WTC11 (cell line): ENCODE data around the gene TOX2. TPM values are rescaled to one million over a fixed set of nuclear protein-coding genes. Genes with fewer than 3 reads are reported as not detected.

Experiments
- ATAC-seq: fragments of 200-7000 bp; cut with Tn5 transposase; 2 replicates; pipeline ENCODE4 v1.10.0; 2021; ENCODE audit warnings: mild to moderate bottlenecking, moderate library complexity
- CTCF ChIA-PET: fragments of 300-600 bp; sonication (Branson Sonifier 250); formaldehyde crosslinking; loops from one replicate; lab custom pipeline; 2021; ENCODE audit warnings: antibody characterized with exemption; lab: Charles Lee
- POLR2A ChIA-PET: fragments of 350-600 bp; sonication (Branson Sonifier 250); formaldehyde crosslinking; loops from one replicate; lab custom pipeline; 2021; ENCODE audit warnings: antibody characterized with exemption; lab: Charles Lee
- DNase-seq: peaks from one replicate; pipeline ENCODE4 v3.0.0; 2021; ENCODE audit warnings: low spot score
- H3K27ac Mint-ChIP-seq: 2 replicates; pipeline ENCODE4 v1.8.0; 2021; ENCODE audit warnings: mixed read lengths
- H3K27me3 Mint-ChIP-seq: 2 replicates; pipeline ENCODE4 v1.8.0; 2021; ENCODE audit warnings: low read depth, mild to moderate bottlenecking, moderate library complexity, mixed read lengths
- H3K36me3 Mint-ChIP-seq: 2 replicates; pipeline ENCODE4 v1.8.0; 2021; ENCODE audit warnings: mixed read lengths
- H3K4me1 Mint-ChIP-seq: 2 replicates; pipeline ENCODE4 v1.8.0; 2022; ENCODE audit warnings: mixed read lengths
- H3K4me3 Mint-ChIP-seq: 2 replicates; pipeline ENCODE4 v1.8.0; 2021; ENCODE audit warnings: mild to moderate bottlenecking, moderate library complexity, mixed read lengths
- H3K9me3 Mint-ChIP-seq: 2 replicates; pipeline ENCODE4 v1.8.0; 2021; ENCODE audit warnings: mixed read lengths
- ARID4B ChIP-seq: sonication (generic); formaldehyde crosslinking; IDR thresholded peaks from 2 replicates; pipeline ENCODE4 v1.8.0; 2023; ENCODE audit warnings: missing genetic modification reagents, mild to moderate bottlenecking, borderline replicate concordance
- ATF3 ChIP-seq: sonication (generic); formaldehyde crosslinking; conservative IDR thresholded peaks from 2 replicates; pipeline ENCODE4 v1.8.1; 2022; ENCODE audit warnings: mild to moderate bottlenecking, missing genetic modification reagents
- ESRRA ChIP-seq: sonication (generic); formaldehyde crosslinking; IDR thresholded peaks from 2 replicates; pipeline ENCODE4 v1.8.1; 2022; ENCODE audit warnings: mild to moderate bottlenecking, missing genetic modification reagents, borderline replicate concordance
- FOXP4 ChIP-seq: sonication (generic); formaldehyde crosslinking; IDR thresholded peaks from 2 replicates; pipeline ENCODE4 v1.8.0; 2022; ENCODE audit warnings: mild to moderate bottlenecking, missing genetic modification reagents
- IRF1 ChIP-seq: sonication (generic); formaldehyde crosslinking; IDR thresholded peaks from 2 replicates; pipeline ENCODE4 v1.8.0; 2023; ENCODE audit warnings: missing genetic modification reagents
- NFATC4 ChIP-seq: fragments of 250-450 bp; sonication (Bioruptor Pico); IDR thresholded peaks from 2 replicates; pipeline ENCODE4 v1.9.0; 2021; ENCODE audit warnings: mild to moderate bottlenecking
- NR1H2 ChIP-seq: sonication (generic); formaldehyde crosslinking; IDR thresholded peaks from 2 replicates; pipeline ENCODE4 v1.9.0; 2021; ENCODE audit warnings: mild to moderate bottlenecking, moderate library complexity, missing genetic modification reagents
- NR2C2 ChIP-seq: sonication (generic); formaldehyde crosslinking; IDR thresholded peaks from 2 replicates; pipeline ENCODE4 v1.8.0; 2022; ENCODE audit warnings: mild to moderate bottlenecking, missing genetic modification reagents
- RELA ChIP-seq: sonication (generic); formaldehyde crosslinking; IDR thresholded peaks from 2 replicates; pipeline ENCODE4 v1.8.1; 2022; ENCODE audit warnings: missing genetic modification reagents, mild to moderate bottlenecking, borderline replicate concordance
- SOX15 ChIP-seq: fragments of 250-450 bp; sonication (Bioruptor Pico); IDR thresholded peaks from 2 replicates; pipeline ENCODE4 v1.9.0; 2021; ENCODE audit warnings: mild to moderate bottlenecking
- ZNF232 ChIP-seq: sonication (generic); formaldehyde crosslinking; IDR thresholded peaks from 2 replicates; pipeline ENCODE4 v1.8.0; 2022; ENCODE audit warnings: mild to moderate bottlenecking, missing genetic modification reagents
- ZNF396 ChIP-seq: fragments of 250-450 bp; sonication (Bioruptor Pico); IDR thresholded peaks from 2 replicates; pipeline ENCODE4 v1.8.0; 2021; ENCODE audit warnings: mild to moderate bottlenecking, moderate library complexity, borderline replicate concordance
- ZNF416 ChIP-seq: fragments of 250-450 bp; sonication (Bioruptor Pico); IDR thresholded peaks from 2 replicates; pipeline ENCODE4 v1.9.0; 2021; ENCODE audit warnings: mild to moderate bottlenecking, inconsistent platforms
- total RNA-seq: library from RNA; stranded (reverse); gene quantifications from 3 replicates; pipeline ENCODE4 v1.2.3, GENCODE V29; 2021
- TF ChIP-seq, protein P1 (sequence below): sonication (generic); formaldehyde crosslinking; IDR thresholded peaks from 2 replicates; pipeline ENCODE4 v1.8.0; 2023; ENCODE audit warnings: mild to moderate bottlenecking, missing genetic modification reagents
- TF ChIP-seq, protein P2 (sequence below): sonication (generic); formaldehyde crosslinking; IDR thresholded peaks from 2 replicates; pipeline ENCODE4 v1.8.0; 2022; ENCODE audit warnings: mild to moderate bottlenecking, missing genetic modification reagents
- TF ChIP-seq, protein P3 (sequence below): sonication (generic); formaldehyde crosslinking; IDR thresholded peaks from 2 replicates; pipeline ENCODE4 v1.8.1; 2022; ENCODE audit warnings: mild to moderate bottlenecking, missing genetic modification reagents, moderate library complexity, borderline replicate concordance
- TF ChIP-seq, protein P4 (sequence below): fragments of 250-450 bp; sonication (Bioruptor Pico); IDR thresholded peaks from 2 replicates; pipeline ENCODE4 v1.8.0; 2021; ENCODE audit warnings: mild to moderate bottlenecking
- TF ChIP-seq, protein P5 (sequence below): fragments of 250-450 bp; sonication (Bioruptor Pico); IDR thresholded peaks from 2 replicates; pipeline ENCODE4 v2.1.2; 2022; ENCODE audit warnings: mild to moderate bottlenecking, moderate library complexity

Gene TOX2
- total RNA-seq, 1 experiment from 2014 or later: 3.4 TPM

GRCh38 chr20:44006126-44006525, 91.5 kb downstream of the TOX2 start (continued):
- TF ChIP-seq, protein P1, sequence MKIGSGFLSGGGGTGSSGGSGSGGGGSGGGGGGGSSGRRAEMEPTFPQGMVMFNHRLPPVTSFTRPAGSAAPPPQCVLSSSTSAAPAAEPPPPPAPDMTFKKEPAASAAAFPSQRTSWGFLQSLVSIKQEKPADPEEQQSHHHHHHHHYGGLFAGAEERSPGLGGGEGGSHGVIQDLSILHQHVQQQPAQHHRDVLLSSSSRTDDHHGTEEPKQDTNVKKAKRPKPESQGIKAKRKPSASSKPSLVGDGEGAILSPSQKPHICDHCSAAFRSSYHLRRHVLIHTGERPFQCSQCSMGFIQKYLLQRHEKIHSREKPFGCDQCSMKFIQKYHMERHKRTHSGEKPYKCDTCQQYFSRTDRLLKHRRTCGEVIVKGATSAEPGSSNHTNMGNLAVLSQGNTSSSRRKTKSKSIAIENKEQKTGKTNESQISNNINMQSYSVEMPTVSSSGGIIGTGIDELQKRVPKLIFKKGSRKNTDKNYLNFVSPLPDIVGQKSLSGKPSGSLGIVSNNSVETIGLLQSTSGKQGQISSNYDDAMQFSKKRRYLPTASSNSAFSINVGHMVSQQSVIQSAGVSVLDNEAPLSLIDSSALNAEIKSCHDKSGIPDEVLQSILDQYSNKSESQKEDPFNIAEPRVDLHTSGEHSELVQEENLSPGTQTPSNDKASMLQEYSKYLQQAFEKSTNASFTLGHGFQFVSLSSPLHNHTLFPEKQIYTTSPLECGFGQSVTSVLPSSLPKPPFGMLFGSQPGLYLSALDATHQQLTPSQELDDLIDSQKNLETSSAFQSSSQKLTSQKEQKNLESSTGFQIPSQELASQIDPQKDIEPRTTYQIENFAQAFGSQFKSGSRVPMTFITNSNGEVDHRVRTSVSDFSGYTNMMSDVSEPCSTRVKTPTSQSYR (CRISPR knock-in tag): no peak
- TF ChIP-seq, protein P2, sequence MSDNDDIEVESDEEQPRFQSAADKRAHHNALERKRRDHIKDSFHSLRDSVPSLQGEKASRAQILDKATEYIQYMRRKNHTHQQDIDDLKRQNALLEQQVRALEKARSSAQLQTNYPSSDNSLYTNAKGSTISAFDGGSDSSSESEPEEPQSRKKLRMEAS (CRISPR knock-in tag): no peak
- TF ChIP-seq, protein P3, sequence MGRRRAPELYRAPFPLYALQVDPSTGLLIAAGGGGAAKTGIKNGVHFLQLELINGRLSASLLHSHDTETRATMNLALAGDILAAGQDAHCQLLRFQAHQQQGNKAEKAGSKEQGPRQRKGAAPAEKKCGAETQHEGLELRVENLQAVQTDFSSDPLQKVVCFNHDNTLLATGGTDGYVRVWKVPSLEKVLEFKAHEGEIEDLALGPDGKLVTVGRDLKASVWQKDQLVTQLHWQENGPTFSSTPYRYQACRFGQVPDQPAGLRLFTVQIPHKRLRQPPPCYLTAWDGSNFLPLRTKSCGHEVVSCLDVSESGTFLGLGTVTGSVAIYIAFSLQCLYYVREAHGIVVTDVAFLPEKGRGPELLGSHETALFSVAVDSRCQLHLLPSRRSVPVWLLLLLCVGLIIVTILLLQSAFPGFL (CRISPR knock-in tag): no peak
- TF ChIP-seq ZNF396 (CRISPR knock-in tag): no peak
- TF ChIP-seq, all 79 proteins: peak for 0

- ATAC-seq (no peak; the same call in 1 of the 2 replicates), DNase-seq (no peak)
- Mint-ChIP-seq H3K4me1 (no peaks in the 10 kb centered on the region), H3K27ac (no peak overlapping the region), H3K4me3 (no peak overlapping the region), H3K36me3 (no peaks in the 10 kb centered on the region), H3K9me3 (no peaks in the 10 kb centered on the region), H3K27me3 (no peaks in the 10 kb centered on the region; the same call in 1 of the 2 replicates)
- CTCF ChIA-PET: no interaction called here
- POLR2A ChIA-PET: no interaction called here
- no peak for TF ChIP-seq NFATC4 (CRISPR knock-in tag)
- TF ChIP-seq ZNF416 (CRISPR knock-in tag): no peak
- TF ChIP-seq, protein P2 (CRISPR knock-in tag): no peak
- TF ChIP-seq ESRRA (CRISPR knock-in tag): no peak
- no peak for TF ChIP-seq RELA
- TF ChIP-seq NR1H2 (CRISPR knock-in tag): no peak
- no peak for TF ChIP-seq ZNF396 (CRISPR knock-in tag)
- no peak for TF ChIP-seq NR2C2 (CRISPR knock-in tag)
- no peak for TF ChIP-seq IRF1 (CRISPR knock-in tag)
- no peak for TF ChIP-seq SOX15 (CRISPR knock-in tag)
- TF ChIP-seq, protein P4, sequence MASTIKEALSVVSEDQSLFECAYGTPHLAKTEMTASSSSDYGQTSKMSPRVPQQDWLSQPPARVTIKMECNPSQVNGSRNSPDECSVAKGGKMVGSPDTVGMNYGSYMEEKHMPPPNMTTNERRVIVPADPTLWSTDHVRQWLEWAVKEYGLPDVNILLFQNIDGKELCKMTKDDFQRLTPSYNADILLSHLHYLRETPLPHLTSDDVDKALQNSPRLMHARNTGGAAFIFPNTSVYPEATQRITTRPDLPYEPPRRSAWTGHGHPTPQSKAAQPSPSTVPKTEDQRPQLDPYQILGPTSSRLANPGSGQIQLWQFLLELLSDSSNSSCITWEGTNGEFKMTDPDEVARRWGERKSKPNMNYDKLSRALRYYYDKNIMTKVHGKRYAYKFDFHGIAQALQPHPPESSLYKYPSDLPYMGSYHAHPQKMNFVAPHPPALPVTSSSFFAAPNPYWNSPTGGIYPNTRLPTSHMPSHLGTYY (CRISPR knock-in tag): no peak
- TF ChIP-seq, protein P5, sequence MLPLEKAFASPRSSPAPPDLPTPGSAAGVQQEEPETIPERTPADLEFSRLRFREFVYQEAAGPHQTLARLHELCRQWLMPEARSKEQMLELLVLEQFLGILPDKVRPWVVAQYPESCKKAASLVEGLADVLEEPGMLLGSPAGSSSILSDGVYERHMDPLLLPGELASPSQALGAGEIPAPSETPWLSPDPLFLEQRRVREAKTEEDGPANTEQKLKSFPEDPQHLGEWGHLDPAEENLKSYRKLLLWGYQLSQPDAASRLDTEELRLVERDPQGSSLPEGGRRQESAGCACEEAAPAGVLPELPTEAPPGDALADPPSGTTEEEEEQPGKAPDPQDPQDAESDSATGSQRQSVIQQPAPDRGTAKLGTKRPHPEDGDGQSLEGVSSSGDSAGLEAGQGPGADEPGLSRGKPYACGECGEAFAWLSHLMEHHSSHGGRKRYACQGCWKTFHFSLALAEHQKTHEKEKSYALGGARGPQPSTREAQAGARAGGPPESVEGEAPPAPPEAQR (CRISPR knock-in tag): no peak
- no peak for TF ChIP-seq ARID4B
- TF ChIP-seq ZNF232 (CRISPR knock-in tag): no peak
- TF ChIP-seq ATF3 (CRISPR knock-in tag): no peak
- TF ChIP-seq, protein P3 (CRISPR knock-in tag): no peak
- TF ChIP-seq FOXP4 (CRISPR knock-in tag): no peak
Measured at GRCh38 chr20:44006578-44006977, 91.9 kb downstream of the TOX2 start.
